Fibroblast of pulmonary artery (primary cell): Measurements from ENCODE around the gene RCC2.

Source experiments
- DNase-seq: peaks from one replicate; pipeline ENCODE4 v3.0.0-alpha.2; 2010; ENCODE audit warnings: low read depth
- H3K4me3 ChIP-seq: replicated peaks from 2 replicates; pipeline ENCODE4 v1.5.1; 2011; ENCODE audit warnings: low read depth, mild to moderate bottlenecking, control low read depth, low read length, moderate library complexity
- CTCF ChIP-seq: IDR thresholded peaks from 2 replicates; pipeline ENCODE4 v1.5.1; 2011; ENCODE audit warnings: mild to moderate bottlenecking, control low read depth, low read length, inconsistent platforms; ENCODE audit errors: missing control alignments

RCC2 gene

GRCh38 chr1:17441265-17441992, 2.0 kb upstream of the RCC2 start:
- peak; percentile 49 for DNase-seq
- no peak overlapping the region for H3K4me3 ChIP-seq

GRCh38 chr1:17440827-17441168, 1.3 kb upstream of the RCC2 start:
- no peak overlapping the region for H3K4me3 ChIP-seq
- no peak for TF ChIP-seq CTCF
- DNase-seq, result no peak

More at GRCh38 chr1:17441265-17441992, 2.0 kb upstream of the RCC2 start:
- TF ChIP-seq CTCF, result no peak

- peak overlapping the region; percentile 46 for H3K4me3 ChIP-seq
- TF ChIP-seq CTCF, result no peak
- no peak for DNase-seq
Observed at GRCh38 chr1:17440074-17440826, 773 bp upstream of the RCC2 start.

GRCh38 chr1:17438318-17439249, 893 bp downstream of the RCC2 start:
- DNase-seq, result peak; percentile 52
- no peak for TF ChIP-seq CTCF

GRCh38 chr1:17437580-17438317, 1.7 kb downstream of the RCC2 start:
- no peak for TF ChIP-seq CTCF
- peak overlapping the region; percentile 87 for H3K4me3 ChIP-seq
- DNase-seq, result peak; percentile 44

More at GRCh38 chr1:17438318-17439249, 893 bp downstream of the RCC2 start:
- H3K4me3 ChIP-seq, result peak overlapping the region; percentile 87

- no peak for TF ChIP-seq CTCF
- peak overlapping the region; percentile 87 for H3K4me3 ChIP-seq
- DNase-seq, result no peak
Observed at GRCh38 chr1:17437260-17437579, 2.3 kb downstream of the RCC2 start.
